Uterus (tissue), 4 donors: Measurements from ENCODE around the gene ICA1. TPM values are rescaled to one million over a fixed set of nuclear protein-coding genes. Genes with fewer than 3 reads are reported as not detected.

Experiments
- DNase-seq, 2 donors: peaks; one replicate each; pipeline ENCODE4 v3.0.0-alpha.2; 2019 to 2020
- H3K27ac ChIP-seq, 2 donors: fragments of 200-600 bp; sonication (generic); 1 replicate in 1 of 2; 2 replicates in 1 of 2; pipeline ENCODE4 v1.5.1; 2016 to 2018
- H3K27me3 ChIP-seq, 2 donors: fragments of 200-600 bp; sonication (generic); one replicate each; pipeline ENCODE4 v1.5.1; 2018 to 2019; ENCODE audit warnings: control low read depth in 1 of 2
- H3K36me3 ChIP-seq, 2 donors: fragments of 200-600 bp; sonication (generic); one replicate each; pipeline ENCODE4 v1.5.1; 2019; ENCODE audit warnings: control low read depth in 1 of 2
- H3K4me1 ChIP-seq, 2 donors: fragments of 200-600 bp; sonication (generic); one replicate each; pipeline ENCODE4 v1.5.1; 2018 to 2019; ENCODE audit warnings: control low read depth in 1 of 2
- H3K4me3 ChIP-seq, 2 donors: fragments of 200-600 bp; sonication (generic); 1 replicate in 1 of 2; 2 replicates in 1 of 2; pipeline ENCODE4 v1.5.1; 2018 to 2019; ENCODE audit warnings: mild to moderate bottlenecking in 1 of 2
- H3K9me3 ChIP-seq, 2 donors: fragments of 200-600 bp; sonication (generic); one replicate each; pipeline ENCODE4 v1.5.1; 2019; ENCODE audit warnings: control low read depth in 1 of 2
- CTCF ChIP-seq, 4 experiments: fragments of 200-600 bp in 2 of 4; fragments of 450-650 bp in 2 of 4; sonication (generic) in 2 of 4; IDR thresholded peaks; one replicate each; pipeline ENCODE4 v1.5.1; 2016 to 2019; ENCODE audit warnings: antibody characterized with exemption in 4 of 4, mild to moderate bottlenecking in 2 of 4, moderate library complexity in 1 of 4
- POLR2A ChIP-seq, 2 donors: fragments of 450-650 bp; IDR thresholded peaks; one replicate each; pipeline ENCODE4 v1.6.1; 2016; ENCODE audit warnings: antibody characterized with exemption in 2 of 2, mild to moderate bottlenecking in 1 of 2, moderate library complexity in 1 of 2
- intact Hi-C: fragments of 100-400 bp; cut with DNase I; formaldehyde crosslinking; loops from one replicate; pipeline ENCODE4 v1.15.1; 2023; ENCODE audit warnings: low total_unique reads
- total RNA-seq, 4 donors: library from RNA; depleted of rRNA in 3 of 4; stranded (reverse); fragments of >200 nt in 3 of 4; gene quantifications; one replicate each; pipeline versions ENCODE4 v1.1.0 to v1.2.4, GENCODE V29; 2014 to 2023
- donor health status: DM: yes; HTN: yes; CAD: no.

ICA1 gene
- total RNA-seq, 4 donors from 2014 or later = 3.5 to 36.9 (median 28.5) TPM

DNA sequence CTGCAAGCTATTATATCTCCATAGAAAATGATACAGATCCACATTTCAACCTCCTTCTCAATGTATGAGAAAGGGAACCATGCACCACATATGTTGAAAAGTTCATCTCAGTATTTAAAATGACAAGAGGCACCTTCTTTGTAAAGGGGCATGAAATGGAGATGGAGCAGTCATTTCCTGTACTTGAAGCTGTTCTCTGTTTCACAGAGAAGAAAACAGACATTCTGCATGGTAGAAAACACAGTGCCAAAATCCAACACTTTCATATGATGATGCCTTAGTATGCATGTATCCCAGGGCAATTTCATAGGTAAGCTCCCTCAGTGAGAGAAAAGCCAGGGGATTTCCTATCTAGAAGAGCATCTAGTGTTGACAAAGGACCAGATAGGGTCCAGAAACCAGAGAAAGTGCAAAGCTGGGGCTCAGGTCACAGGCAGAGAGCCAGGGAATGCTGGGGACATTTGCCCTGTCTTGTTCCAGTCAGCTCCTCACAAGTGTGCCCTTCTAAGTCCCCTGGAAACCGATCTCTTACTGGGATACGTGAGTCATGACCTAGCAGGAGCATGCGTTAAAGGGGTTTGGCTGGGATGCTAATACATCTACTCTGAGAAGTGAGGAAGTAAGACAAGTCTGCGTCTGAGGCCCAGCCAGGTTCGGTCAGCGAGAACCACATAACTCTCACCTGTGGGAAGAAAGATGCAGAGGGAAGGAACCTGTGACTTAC, 118.7 kb downstream of the ICA1 start:
- H3K4me3 ChIP-seq = no peak overlapping the region
- TF ChIP-seq POLR2A (IDR thresholded peaks at IDR 0.05) = no peak
- TF ChIP-seq CTCF (IDR thresholded peaks at IDR 0.05) = no peak
- no peaks in the 10 kb centered on the region for H3K4me1 ChIP-seq
- H3K27me3 ChIP-seq = no peaks in the 10 kb centered on the region
- no peak for DNase-seq
- H3K36me3 ChIP-seq = no peaks in the 10 kb centered on the region
- intact Hi-C loops = no loop called here
- no peaks in the 10 kb centered on the region for H3K9me3 ChIP-seq
- H3K27ac ChIP-seq = no peak overlapping the region

DNA sequence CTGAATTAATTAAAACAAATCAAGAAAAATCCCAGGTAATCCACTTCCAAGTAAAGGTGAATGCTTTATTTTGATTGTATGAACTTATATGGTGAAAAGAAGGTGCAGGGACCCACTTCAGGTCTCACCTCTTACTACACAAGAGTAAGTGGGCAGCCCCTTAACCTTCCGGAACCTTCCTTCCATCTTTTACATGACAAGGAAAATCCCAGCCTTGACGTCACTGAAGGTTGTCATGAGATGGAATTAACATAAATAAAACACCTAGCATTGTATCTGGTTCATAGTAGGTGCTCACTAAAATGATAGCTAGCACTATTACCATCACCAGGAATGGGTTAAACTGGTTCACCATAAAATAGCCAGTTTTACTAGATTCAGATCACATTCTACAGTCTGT, 119.5 kb downstream of the ICA1 start:
- no peak for DNase-seq
- H3K4me3 ChIP-seq = no peak overlapping the region
- intact Hi-C loops = no loop called here
- TF ChIP-seq CTCF (IDR thresholded peaks at IDR 0.05) (no peak), POLR2A (IDR thresholded peaks at IDR 0.05) (no peak)
- no peaks in the 10 kb centered on the region for H3K27me3 ChIP-seq
- no peaks in the 10 kb centered on the region for H3K36me3 ChIP-seq
- H3K27ac ChIP-seq = no peak overlapping the region
- H3K9me3 ChIP-seq = no peaks in the 10 kb centered on the region
- H3K4me1 ChIP-seq = no peaks in the 10 kb centered on the region

DNA sequence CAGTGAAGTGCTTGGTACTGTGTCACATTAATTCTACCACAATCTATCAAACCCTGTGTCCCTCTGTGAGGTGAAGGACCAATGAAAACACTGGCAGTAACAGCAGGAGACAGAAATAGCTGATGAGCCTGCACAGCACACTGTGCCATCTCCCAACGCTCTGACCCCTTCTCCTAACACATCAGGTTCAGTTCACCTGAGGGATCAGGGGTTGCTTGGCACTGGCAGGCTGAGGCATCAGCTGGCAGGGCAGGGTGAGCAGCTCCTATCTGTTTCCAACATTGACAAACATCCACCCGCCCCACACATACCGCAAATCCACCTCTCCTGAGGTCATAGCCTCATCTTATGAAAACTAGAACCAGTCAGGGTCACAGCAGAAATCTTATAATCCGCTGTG, 120.9 kb downstream of the ICA1 start:
- Histone ChIP-seq H3K4me3 (no peak overlapping the region), H3K9me3 (no peaks in the 10 kb centered on the region), H3K36me3 (no peaks in the 10 kb centered on the region), H3K27me3 (no peaks in the 10 kb centered on the region), H3K4me1 (no peaks in the 10 kb centered on the region), H3K27ac (no peak overlapping the region)
- intact Hi-C loops = no loop called here
- TF ChIP-seq CTCF (IDR thresholded peaks at IDR 0.05) (no peak), POLR2A (IDR thresholded peaks at IDR 0.05) (no peak)
- DNase-seq = no peak

GRCh38 chr7:8136051-8136730, 125.8 kb downstream of the ICA1 start:
- no peak overlapping the region for H3K4me3 ChIP-seq
- no peaks in the 10 kb centered on the region for H3K4me1 ChIP-seq
- no peak for DNase-seq
- TF ChIP-seq CTCF (IDR thresholded peaks at IDR 0.05) (no peak), POLR2A (IDR thresholded peaks at IDR 0.05) (no peak)
- H3K27ac ChIP-seq = no peak overlapping the region
- no peaks in the 10 kb centered on the region for H3K27me3 ChIP-seq
- H3K36me3 ChIP-seq = no peaks in the 10 kb centered on the region
- no peaks in the 10 kb centered on the region for H3K9me3 ChIP-seq
- intact Hi-C loops = no loop called here

GRCh38 chr7:8135417-8135816, 126.5 kb downstream of the ICA1 start:
- H3K27me3 ChIP-seq = no peaks in the 10 kb centered on the region
- intact Hi-C loops = no loop called here
- no peaks in the 10 kb centered on the region for H3K4me1 ChIP-seq
- no peak overlapping the region for H3K4me3 ChIP-seq
- DNase-seq = no peak
- no peak overlapping the region for H3K27ac ChIP-seq
- no peaks in the 10 kb centered on the region for H3K9me3 ChIP-seq
- TF ChIP-seq POLR2A (IDR thresholded peaks at IDR 0.05) = no peak
- no peak for TF ChIP-seq CTCF (IDR thresholded peaks at IDR 0.05)
- no peaks in the 10 kb centered on the region for H3K36me3 ChIP-seq
